SK-N-SH (cell line): ENCODE data around the gene WEE2. TPM values are rescaled to one million over a fixed set of nuclear protein-coding genes. Genes with fewer than 3 reads are reported as not detected.

ENCODE experiments used
- CTCF ChIA-PET: fragments of 300-600, 350-600 bp; formaldehyde crosslinking; extraction: SDS; loops from one replicate; lab custom pipeline; 2021; lab: Yijun Ruan, JAX
- POLR2A ChIA-PET: fragments of 350-600 bp; sonication (Branson Sonifier 250); formaldehyde crosslinking; extraction: SDS; loops from one replicate; lab custom pipeline; 2020; ENCODE audit warnings: antibody characterized with exemption, inconsistent platforms; lab: Yijun Ruan, JAX
- DNase-seq: peaks from one replicate; pipeline ENCODE4 v3.0.0; 2012
- H2AFZ ChIP-seq: fragments of 200-600 bp; sonication (generic); 2 replicates; pipeline ENCODE4 v1.8.1; 2016; ENCODE audit warnings: antibody characterized with exemption, mild to moderate bottlenecking, low read depth
- H3F3A ChIP-seq: fragments of 200-600 bp; sonication (generic); replicated peaks from 2 replicates; pipeline ENCODE3; 2016; ENCODE audit warnings: antibody characterized with exemption, mild to moderate bottlenecking; ENCODE audit not compliant: insufficient read depth
- H3K27ac ChIP-seq, 2 experiments: fragments of 200-500 bp in 1 of 2; fragments of 200-600 bp in 1 of 2; sonication (Bioruptor generic) in 1 of 2; sonication (generic), shearing (Covaris generic) in 1 of 2; 2 replicates each; pipeline versions ENCODE4 v1.5.1 to v1.6.1; 2014 to 2016; ENCODE audit warnings: low read depth in 2 of 2, inconsistent platforms in 1 of 2, low read length in 1 of 2, mild to moderate bottlenecking in 1 of 2, mixed read lengths in 1 of 2
- H3K27me3 ChIP-seq: fragments of 200-600 bp; sonication (generic), shearing (Covaris generic); 2 replicates; pipeline ENCODE4 v1.6.1; 2016; ENCODE audit warnings: mixed run types; ENCODE audit not compliant: insufficient read depth
- H3K36me3 ChIP-seq, 2 experiments: fragments of 200-500 bp in 1 of 2; fragments of 200-600 bp in 1 of 2; sonication (Bioruptor generic) in 1 of 2; sonication (generic) in 1 of 2; replicated peaks in 1 of 2; 2 replicates each; pipeline versions ENCODE3 to v1.5.1; 2014 to 2016; ENCODE audit warnings: low read length in 1 of 2, mild to moderate bottlenecking in 1 of 2; ENCODE audit not compliant: insufficient read depth in 2 of 2, control insufficient read depth in 1 of 2
- H3K4me1 ChIP-seq, 2 experiments: fragments of 200-500 bp in 1 of 2; fragments of 200-600 bp in 1 of 2; sonication (Bioruptor generic) in 1 of 2; sonication (generic), shearing (Covaris generic) in 1 of 2; 2 replicates each; pipeline versions ENCODE4 v1.5.1 to v1.6.1; 2014 to 2016; ENCODE audit warnings: low read depth in 1 of 2, low read length in 1 of 2, mixed run types in 1 of 2; ENCODE audit not compliant: insufficient read depth in 2 of 2, control insufficient read depth in 1 of 2
- H3K4me2 ChIP-seq: fragments of 200-600 bp; sonication (generic), shearing (Covaris generic); 2 replicates; pipeline ENCODE4 v1.6.1; 2017; ENCODE audit warnings: mixed run types
- H3K4me3 ChIP-seq, 2 experiments: fragments of 200-500 bp in 1 of 2; fragments of 200-600 bp in 1 of 2; sonication (Bioruptor generic) in 1 of 2; sonication (generic), shearing (Covaris generic) in 1 of 2; 2 replicates each; pipeline versions ENCODE4 v1.5.1 to v1.8.1; 2014 to 2016; ENCODE audit warnings: low read depth in 2 of 2, inconsistent platforms in 1 of 2, low read length in 1 of 2, mild to moderate bottlenecking in 1 of 2, mixed read lengths in 1 of 2, moderate library complexity in 1 of 2
- H3K79me2 ChIP-seq: fragments of 200-600 bp; sonication (generic); 2 replicates; pipeline ENCODE4 v1.8.1; 2017; ENCODE audit warnings: mild to moderate bottlenecking; ENCODE audit not compliant: insufficient read depth
- H3K9ac ChIP-seq: fragments of 200-600 bp; sonication (generic); 2 replicates; pipeline ENCODE4 v1.6.1; 2017; ENCODE audit warnings: mixed run types
- H3K9me2 ChIP-seq: fragments of 200-600 bp; sonication (generic); 2 replicates; pipeline ENCODE4 v1.6.1; 2017; ENCODE audit warnings: mixed run types
- H3K9me3 ChIP-seq: fragments of 200-600 bp; sonication (generic); 2 replicates; pipeline ENCODE4 v1.6.1; 2017; ENCODE audit warnings: mixed run types, mild to moderate bottlenecking, moderate library complexity
- H4K20me1 ChIP-seq: fragments of 200-600 bp; sonication (generic); 2 replicates; pipeline ENCODE4 v1.6.1; 2017; ENCODE audit warnings: mild to moderate bottlenecking, mixed run types; ENCODE audit not compliant: insufficient read depth
- CHD2 ChIP-seq: fragments of 150-350 bp; IDR thresholded peaks from 2 replicates; pipeline ENCODE4 v1.6.1; 2018; ENCODE audit warnings: low read length; ENCODE audit not compliant: partially characterized antibody
- ELF1 ChIP-seq: IDR thresholded peaks from 2 replicates; pipeline ENCODE4 v1.4.0; 2012
- EP300 ChIP-seq, 2 experiments: IDR thresholded peaks; 2 replicates each; pipeline versions ENCODE4 v1.4.0 to v1.6.1; 2012; ENCODE audit warnings: borderline replicate concordance in 1 of 2, low read depth in 1 of 2, low read length in 1 of 2
- EZH2phosphoT487 ChIP-seq: fragments of 200-600 bp; sonication (generic); IDR thresholded peaks from 2 replicates; pipeline ENCODE4 v1.6.1; 2017; ENCODE audit warnings: low read depth, mixed run types, mild to moderate bottlenecking, antibody characterized with exemption, moderate library complexity, borderline replicate concordance
- FOXJ3 ChIP-seq: sonication (generic); formaldehyde crosslinking; IDR thresholded peaks from 2 replicates; pipeline ENCODE4 v1.5.1; 2020; ENCODE audit warnings: mild to moderate bottlenecking, missing genetic modification reagents
- NRF1 ChIP-seq: IDR thresholded peaks from 2 replicates; pipeline ENCODE4 v1.6.1; 2012; ENCODE audit warnings: low read depth, mild to moderate bottlenecking, low read length
- PBX3 ChIP-seq: IDR thresholded peaks from 2 replicates; pipeline ENCODE4; 2012
- RAD21 ChIP-seq: IDR thresholded peaks from 2 replicates; pipeline ENCODE4 v1.6.1; 2012; ENCODE audit warnings: mild to moderate bottlenecking, low read length
- RCOR1 ChIP-seq: fragments of 150-350 bp; IDR thresholded peaks from 2 replicates; pipeline ENCODE4 v1.6.1; 2017; ENCODE audit warnings: antibody characterized with exemption, low read length
- REST ChIP-seq: IDR thresholded peaks from 2 replicates; pipeline ENCODE4 v1.6.1; 2012; ENCODE audit warnings: mild to moderate bottlenecking, low read depth, low read length, moderate library complexity
- SIN3A ChIP-seq: IDR thresholded peaks from 2 replicates; pipeline ENCODE4 v1.6.1; 2012; ENCODE audit warnings: low read depth, mild to moderate bottlenecking, low read length, moderate library complexity, borderline replicate concordance
- TAF1 ChIP-seq: IDR thresholded peaks from 2 replicates; pipeline ENCODE4 v1.6.1; 2012; ENCODE audit warnings: low read depth, mild to moderate bottlenecking, low read length, moderate library complexity, borderline replicate concordance
- TCF12 ChIP-seq: IDR thresholded peaks from 2 replicates; pipeline ENCODE4 v1.4.0; 2012
- TEAD4 ChIP-seq: IDR thresholded peaks from 2 replicates; pipeline ENCODE4 v1.4.0; 2012; ENCODE audit warnings: mild to moderate bottlenecking, borderline replicate concordance; ENCODE audit not compliant: insufficient read depth
- YY1 ChIP-seq: IDR thresholded peaks from 2 replicates; pipeline ENCODE4 v1.4.0; 2012; ENCODE audit warnings: low read depth, mild to moderate bottlenecking
- WGBS: methylation state at CpG from one replicate; pipeline ENCODE4 v1.1.6; 2017; ENCODE audit warnings: low lambda C conversion rate; 5-methylcytosine and 5-hydroxymethylcytosine counted together
- polyA plus RNA-seq, 3 experiments: library from polyadenylated mRNA; depleted of rRNA; stranded (reverse); fragments of >200 nt; gene quantifications; 2 replicates each; pipeline ENCODE4 v1.2.3, GENCODE V29; 2012

WEE2 gene
- polyA plus RNA-seq, 1 of the 3 experiments (the other 2 are of a cell fraction): not detected

GRCh38 chr7:141686074-141686473 lies 22.1 kb upstream of the WEE2 start:
- Histone ChIP-seq H2AFZ (no peak overlapping the region), H3K4me3 (no peak overlapping the region)
- TF ChIP-seq REST (no peak), TAF1 (no peak), YY1 (no peak), NRF1 (no peak), RAD21 (no peak), TEAD4 (no peak), RCOR1 (no peak), FOXJ3 (CRISPR knock-in tag) (no peak), EZH2phosphoT487 (no peak), PBX3 (no peak), TCF12 (no peak), ELF1 (no peak), SIN3A (no peak), CHD2 (no peak), EP300 (IDR thresholded peaks at IDR 0.05; ENCODE audit: borderline replicate concordance in 1 of 2, low read depth in 1 of 2, low read length in 1 of 2) (no peak)
- TF ChIP-seq, all 33 proteins: peak for 0
- WGBS: 80% methylated on average over 3 of the region's 3 CpGs
- H3K4me1 ChIP-seq: no peaks in the 10 kb centered on the region
- no peaks in the 10 kb centered on the region for H3K27me3 ChIP-seq
- DNase-seq: no peak
- ChIA-PET POLR2A (no interaction called here), CTCF (interaction anchor here (0.6 to 2.3 kb wide), 4 partner anchors 10 to 36 kb away, joined by 3 to 13 read pairs (median 4); no protein-coding TSS in a partner anchor)
- no peaks in the 10 kb centered on the region; the same call in 1 of the 2 replicates for H4K20me1 ChIP-seq
- peaks cover 25 to 38% of the 10 kb centered on the region in 2 experiments for H3K36me3 ChIP-seq
- no peak overlapping the region for H3K9ac ChIP-seq
- H3K9me3 ChIP-seq: no peaks in the 10 kb centered on the region
- peaks cover 36% of the 10 kb centered on the region for H3K79me2 ChIP-seq
- no peaks in the 10 kb centered on the region for H3K9me2 ChIP-seq
- H3F3A ChIP-seq: no peaks in the 10 kb centered on the region
- H3K4me2 ChIP-seq: no peak overlapping the region
- H3K27ac ChIP-seq: no peak overlapping the region
